Dedifferentiated amniotic fluid mesenchymal stem cell (primary cell): ENCODE results near the gene PRKD2.

Experiments used
- DNase-seq: peaks from one replicate; pipeline ENCODE4 v3.0.0-alpha.2; 2016; ENCODE audit errors: extremely low spot score

The PRKD2 gene

DNA sequence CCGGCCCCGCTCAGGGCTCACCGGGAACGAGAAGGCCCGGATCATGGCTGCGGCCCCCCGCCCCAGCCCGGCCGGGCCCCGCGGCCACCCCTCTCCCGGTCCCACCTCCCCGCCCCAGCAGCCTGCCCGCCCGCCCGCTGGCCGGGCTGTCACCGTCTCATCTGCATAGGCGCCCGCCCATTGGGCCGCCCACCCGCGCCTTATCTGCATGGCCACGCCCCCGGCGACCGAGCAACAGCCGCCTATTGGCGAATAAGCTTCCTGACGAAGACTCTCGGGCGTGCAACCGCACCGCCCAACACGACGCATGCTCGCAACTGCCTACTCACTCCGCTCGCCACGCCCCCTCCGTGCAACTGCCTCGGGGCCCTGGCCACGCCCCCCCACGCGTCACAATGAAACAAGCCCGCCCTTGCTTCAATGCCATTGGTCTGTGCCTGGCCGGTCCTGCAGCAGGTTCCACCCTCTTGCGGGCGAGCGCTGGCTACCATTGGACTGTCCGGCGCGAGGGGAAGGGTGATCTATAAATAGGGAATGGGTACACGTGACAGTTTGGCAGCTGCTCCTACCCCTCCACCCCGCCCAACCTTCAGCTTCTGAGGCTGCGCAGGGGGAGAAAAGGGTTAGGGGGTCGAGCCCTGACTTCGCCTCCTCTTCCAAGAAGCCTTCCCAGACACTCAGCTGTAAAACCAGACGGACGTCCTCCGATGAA, 55.7 kb downstream of the PRKD2 start, which contains the start of gene DACT3:
DACT3 (minus strand) TSS at position 163 of the 712 bp plus-strand sequence; CDS start at position 45, 118 bp downstream.
- DNase-seq, result peak; percentile 100

DNA sequence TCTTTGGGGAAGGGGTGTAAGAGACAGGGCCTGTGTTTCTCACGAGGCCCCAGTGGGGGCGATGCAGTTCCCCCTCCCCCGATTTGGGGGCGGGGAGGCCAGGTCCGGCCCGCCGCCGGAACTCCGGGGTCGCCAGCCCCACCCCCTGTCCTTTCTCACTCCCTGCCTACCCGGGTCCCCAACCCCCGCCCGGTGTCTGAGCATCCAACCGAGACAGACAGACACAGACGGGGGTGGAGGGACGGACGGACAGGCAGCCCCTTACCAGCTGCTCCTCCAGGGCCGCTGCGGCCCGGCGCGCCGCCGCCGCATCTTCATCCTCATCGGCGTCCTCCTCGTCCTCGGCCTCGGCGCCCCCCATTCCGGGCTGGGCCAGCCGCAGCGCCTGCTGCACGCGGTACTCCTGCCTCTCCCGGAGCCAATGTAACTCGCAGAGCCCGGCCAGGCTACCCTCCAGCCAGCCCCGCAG, 56.3 kb downstream of the PRKD2 start:
- DNase-seq, result no peak

DNA sequence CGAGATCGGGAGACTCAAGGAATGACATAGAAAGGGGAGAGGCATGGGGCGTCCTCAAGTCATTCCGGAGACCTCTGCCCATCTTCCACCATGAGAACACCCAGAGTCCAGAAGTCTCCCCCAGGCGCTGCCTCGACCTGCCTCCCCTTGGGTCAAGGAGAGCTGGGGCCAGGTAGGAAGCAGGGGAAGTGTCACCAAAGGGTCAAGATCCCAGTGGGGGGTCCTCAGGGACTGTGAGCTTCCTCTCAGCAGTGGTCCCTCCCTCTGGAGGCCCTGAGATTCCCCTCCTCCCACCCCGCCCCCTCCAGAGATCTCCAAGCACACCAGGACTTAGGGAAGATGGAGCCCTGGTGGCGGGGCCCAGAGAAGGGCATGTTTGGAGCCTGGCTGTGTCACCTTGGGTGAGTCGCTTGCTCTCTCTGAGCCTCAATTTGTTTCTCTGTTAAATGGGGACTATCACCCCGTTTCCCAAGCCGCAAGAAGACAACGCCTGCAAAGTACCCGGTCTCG, 56.9 kb downstream of the PRKD2 start:
- DNase-seq, result no peak

DNA sequence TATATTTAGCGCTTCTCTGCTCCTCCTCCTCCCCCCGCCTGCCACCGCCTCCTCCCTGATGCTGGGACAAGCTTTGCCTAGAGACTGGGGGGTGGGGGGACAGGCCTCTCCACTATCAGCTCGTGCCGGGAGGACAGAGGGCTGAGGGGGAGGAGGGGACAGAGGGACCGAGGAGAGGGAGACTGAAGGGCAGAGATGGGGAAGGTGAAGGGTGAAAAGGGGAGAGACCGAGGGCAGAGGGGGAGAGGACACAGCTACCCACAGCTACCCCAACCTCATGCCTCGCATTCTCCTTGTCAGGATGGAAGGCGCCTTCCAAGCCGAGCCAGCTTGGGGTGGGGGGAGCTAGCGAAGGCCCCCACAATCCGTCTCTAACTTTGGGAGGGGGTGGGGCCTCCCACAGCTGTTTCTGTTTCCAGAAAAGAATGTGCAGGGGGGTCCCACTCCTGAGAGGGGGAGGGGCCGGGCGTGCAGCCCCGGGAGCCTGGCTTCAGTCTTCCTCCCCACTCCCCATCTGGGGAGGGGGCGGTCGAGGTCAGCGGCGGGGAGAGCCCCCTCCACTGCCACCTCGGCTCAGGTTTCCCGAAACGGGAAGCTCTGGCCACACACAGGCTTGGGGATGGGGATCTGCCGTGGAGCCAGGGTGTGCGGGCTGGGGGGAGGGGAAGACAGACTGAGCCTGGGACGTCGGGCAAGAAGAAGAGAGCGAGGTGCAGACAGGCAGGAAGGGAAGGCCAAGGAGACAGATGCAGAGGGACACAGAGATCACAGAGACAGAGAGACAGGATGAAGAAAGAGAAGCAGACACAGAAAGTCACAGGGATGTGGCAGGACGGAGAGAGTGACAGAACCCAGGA, 57.5 kb downstream of the PRKD2 start:
- DNase-seq, result no peak

DNA sequence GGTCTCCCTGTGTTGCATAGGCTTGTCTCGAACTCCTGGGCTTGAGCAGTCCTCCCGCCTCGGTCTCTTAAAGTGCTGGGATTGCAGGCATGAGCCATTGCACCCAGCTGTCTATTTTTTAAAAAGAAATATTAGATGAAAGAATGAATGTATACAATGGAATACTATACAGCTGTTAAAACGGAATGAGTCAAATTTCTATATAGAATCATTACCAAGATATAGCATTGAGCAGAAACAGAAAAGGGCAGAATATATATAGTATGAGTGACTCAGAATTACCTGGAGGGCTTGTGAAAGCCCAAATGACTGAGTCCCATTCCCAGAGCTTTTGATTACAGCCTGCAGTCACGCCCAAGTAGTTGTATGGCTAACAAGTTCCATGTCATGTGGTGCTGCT, 60.4 kb downstream of the PRKD2 start:
- DNase-seq, result no peak

DNA sequence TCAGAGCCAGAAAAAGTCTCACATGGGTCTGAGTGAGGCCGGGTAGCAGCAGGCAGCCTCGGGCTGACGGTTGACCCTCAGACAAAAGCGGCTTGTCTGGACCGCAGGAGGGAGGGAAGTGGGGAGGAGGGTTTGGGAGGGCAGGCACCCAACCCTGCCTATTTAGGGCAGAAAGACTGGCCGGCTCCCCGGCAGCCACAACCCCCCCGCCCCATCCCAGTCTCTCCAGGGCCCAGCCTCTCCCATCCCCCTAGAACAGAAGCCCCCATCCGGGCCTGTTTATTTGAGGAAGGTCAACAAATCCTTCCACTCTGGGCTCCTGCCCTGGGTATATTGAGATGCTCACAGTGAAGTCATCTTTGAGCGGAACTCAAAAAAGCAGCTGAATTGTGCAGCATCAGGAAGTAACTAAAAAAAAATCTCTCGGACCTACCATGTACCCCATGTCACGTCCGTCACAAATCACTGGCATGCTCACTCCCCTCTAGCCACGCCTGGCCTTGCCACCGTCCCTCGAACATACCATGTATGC, 62.2 kb downstream of the PRKD2 start:
- DNase-seq, result no peak

DNA sequence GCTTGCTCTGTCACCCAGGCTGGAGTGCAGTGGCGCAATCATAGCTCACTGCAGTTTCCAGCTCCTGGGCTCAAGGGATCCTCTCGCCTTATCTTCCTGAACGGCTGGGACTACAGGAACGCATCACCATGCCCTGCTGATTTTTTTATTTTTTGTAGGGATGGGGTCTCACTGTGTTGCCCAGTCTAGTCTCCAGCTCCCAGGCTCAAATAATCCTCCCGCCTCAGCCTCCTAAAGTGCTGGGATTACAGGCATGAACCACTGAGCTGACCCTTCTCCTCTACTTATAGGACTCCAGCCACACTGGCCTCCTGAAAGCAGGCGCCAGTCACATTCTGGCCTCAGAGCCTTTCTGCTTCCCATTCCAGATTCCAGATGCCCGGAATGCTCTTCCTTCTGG, 66.5 kb downstream of the PRKD2 start:
- DNase-seq, result no peak

DNA sequence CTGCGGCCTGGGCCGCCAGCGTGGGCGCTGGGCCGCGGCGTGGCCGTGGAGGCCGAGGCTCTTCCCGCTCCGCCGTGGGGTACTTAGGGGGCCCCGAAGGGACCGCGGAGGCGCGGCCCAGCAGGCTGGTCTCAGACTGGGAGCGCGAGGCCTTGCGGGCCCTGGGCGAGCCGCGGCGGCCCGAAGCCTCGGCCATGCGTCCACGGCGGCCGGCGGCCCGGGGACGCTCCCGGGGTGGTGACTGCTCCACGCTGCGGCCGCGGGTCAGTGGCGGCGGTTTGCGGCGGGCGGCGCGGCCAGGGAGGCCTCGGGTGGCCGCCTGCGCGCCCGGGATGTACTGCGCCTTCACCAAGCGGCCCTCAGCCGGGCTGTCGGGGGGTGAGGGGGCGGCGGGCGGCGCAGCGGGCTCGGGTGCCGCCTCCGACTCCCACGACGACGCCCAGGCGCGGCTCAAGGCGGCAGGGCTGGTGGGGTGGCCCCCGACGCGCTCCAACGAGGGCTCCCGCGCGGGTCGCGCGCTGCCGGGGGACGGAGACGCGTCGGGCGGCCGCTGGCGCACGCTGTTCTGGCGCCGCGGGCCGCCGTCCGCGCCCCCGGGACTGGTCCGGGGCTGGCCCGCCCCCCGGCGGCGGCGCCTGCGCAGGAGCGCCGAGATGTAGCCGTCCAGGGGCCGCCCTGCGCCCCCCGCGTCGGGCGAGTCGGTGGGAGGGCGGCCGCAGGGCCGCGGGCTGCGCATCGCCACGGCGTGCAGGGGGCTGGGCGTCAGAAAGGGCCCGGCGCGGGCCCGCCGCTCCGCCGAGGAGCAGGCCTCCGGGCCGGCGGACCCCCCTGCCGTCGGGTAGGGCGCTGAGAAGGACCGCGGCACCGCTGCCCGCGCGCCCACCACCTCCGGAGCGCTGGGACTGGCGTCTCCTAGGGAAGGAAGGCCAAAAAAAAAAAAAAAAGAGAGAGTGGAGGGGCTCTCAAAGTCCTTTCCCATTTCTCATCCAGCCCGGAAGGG, 67.7 kb downstream of the PRKD2 start:
- DNase-seq, result no peak

DNA sequence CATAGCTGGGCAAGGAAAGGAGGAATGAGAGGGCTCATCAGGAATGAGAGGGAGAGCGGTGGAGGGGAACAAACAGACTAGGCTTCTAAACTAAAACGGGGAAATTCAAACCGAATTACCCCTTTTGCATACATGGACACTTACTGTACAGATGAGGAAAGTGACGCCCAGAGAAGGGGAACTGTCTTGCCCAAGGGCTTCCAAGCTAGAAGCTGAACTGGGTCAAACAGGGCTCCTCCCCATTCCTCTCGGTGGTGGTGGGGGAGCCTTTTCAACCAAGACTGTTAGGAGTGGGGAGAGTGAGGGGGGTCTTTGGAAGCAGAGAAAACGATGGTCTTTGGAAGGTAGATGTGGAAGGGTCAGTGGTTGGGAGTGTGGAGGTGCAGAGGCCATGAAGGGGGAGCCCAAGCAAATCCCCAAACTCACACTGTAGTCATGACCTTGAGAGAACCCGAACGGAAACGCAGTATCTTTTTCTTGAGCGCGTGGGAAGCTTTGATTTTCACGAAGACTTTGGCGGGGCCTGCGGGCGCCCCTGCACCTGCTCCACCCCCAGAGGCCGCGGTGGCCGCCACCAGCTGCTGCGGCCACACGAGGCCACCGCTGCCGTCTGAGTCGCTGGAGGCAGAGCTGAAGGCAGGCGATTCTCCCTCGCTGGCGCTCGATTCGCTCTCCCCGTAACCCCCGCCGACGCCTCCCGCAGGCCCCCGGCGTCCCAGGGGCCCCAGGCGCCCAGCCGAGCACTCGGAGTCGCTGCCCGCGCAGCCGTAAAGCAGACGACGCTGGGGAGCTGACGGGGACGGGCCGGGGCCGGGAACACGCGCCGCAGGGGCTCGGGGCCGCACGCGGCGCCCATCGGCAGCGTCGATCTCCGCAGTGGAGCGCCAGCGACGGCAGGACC, 68.6 kb downstream of the PRKD2 start:
- no peak for DNase-seq

DNA sequence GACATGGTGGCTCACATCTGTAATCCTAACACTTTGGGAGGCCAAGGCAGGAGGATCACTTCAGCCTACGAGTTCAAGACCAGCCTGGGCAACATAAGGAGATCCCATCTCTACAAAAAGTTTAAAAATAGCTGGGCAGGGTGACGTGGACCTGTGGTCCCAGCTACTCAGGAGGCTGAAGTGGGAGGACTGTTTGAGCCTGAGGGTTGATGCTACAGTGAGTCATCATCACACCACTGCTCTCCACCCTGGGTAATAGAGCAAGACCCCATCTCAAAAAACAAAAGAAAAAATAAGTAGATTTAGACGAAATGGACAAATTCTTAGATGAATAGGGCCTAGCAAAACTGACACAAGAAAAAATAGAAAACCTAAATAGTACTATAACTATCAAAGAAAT, 70.5 kb downstream of the PRKD2 start:
- DNase-seq, result no peak

DNA sequence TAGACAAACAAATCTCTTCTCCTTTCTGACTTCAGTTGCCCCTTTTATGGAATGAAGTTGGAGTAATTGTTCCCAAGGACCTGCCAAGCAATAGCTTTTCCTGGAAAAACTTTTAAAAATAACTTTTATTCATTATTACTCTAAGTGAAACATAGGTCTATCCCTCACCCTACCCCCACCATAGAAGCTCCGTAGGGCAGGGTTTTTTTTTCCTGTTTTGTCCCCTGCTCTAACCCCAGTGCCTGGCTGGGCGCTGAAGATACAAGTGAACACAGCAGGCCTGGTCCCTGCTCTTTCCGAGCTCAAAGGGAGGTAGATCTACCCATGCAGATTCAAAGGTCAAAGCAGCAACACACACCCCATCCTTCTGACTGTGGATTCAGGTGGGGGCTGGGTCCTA, 72.2 kb downstream of the PRKD2 start:
- DNase-seq, result no peak

DNA sequence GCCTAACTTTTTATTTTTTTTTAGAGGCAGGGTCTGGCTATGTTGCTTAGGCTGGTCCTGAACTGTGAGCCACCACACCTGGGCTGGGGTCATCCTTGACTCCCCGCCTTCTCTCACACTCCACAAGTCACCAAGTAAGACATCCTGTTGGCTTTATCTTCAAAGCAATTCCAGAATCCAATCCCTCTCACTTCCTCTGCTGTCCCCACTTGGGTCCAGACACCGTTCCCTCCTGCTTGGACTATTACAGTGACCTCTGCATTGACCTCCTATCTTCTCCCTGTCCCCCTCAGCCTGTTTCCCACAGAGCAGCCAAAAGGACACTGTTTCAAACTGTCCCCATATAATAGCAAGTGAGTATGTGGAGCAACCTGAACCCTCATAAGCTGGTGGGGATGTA, 76.3 kb downstream of the PRKD2 start:
- no peak for DNase-seq

DNA sequence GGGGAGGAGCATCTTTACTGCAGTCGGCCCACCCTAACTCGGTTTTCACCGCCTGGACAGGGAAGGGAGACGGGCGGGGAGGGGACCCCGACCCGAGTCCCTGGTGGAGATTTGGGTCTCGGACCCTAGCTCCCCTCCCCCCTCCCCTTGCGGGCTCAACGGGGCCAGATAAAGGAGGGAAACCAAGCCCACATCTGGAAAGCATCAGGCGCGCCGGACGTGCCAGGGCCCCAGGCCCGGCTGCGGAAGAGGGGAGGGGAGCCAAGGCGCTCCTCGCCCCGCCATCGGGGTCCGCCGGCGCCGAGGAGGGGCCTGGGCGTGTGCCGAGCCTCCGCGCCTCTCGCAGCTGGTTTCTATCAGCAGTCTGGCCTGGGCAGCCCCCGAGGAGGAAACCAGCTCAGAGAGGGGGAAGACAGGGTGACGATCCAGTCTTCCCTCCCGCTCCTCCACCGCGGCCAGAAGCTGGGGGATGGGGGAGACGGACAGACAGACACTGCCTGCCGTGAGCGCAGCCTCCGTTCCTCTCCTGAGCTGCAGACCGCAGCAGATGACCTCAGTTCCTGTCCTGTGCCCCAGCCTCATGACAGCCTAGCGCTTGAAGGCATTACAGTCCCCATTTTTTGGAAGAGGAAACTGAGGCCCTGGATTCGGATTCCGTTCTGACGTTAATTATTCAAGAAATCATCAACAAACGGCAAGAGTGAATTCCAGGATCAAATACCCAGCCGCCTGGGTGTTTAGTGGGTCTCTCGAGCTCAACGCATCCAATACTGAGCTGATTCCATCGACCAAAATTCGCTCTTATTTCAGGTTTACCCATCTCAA, 77.3 kb downstream of the PRKD2 start:
- DNase-seq, result peak; percentile 20

DNA sequence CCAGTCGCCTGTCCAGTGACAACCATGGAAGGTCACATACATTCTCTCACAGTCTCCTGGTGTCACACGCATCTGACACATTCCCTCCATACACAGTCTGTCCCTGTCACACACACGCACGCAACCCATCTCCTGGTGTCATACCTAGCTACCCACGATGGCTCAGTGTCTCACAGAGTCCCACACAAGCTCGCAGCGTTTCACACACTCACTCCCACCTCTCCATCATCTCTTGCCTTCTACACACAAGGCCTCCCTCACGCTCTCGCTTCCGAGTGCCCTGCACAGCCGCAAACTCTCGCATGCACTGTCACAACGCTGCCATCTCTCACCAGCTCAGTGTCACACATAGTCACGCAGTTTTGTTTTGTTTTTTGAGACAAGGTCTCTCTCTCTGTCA, 79.7 kb downstream of the PRKD2 start:
- no peak for DNase-seq

DNA sequence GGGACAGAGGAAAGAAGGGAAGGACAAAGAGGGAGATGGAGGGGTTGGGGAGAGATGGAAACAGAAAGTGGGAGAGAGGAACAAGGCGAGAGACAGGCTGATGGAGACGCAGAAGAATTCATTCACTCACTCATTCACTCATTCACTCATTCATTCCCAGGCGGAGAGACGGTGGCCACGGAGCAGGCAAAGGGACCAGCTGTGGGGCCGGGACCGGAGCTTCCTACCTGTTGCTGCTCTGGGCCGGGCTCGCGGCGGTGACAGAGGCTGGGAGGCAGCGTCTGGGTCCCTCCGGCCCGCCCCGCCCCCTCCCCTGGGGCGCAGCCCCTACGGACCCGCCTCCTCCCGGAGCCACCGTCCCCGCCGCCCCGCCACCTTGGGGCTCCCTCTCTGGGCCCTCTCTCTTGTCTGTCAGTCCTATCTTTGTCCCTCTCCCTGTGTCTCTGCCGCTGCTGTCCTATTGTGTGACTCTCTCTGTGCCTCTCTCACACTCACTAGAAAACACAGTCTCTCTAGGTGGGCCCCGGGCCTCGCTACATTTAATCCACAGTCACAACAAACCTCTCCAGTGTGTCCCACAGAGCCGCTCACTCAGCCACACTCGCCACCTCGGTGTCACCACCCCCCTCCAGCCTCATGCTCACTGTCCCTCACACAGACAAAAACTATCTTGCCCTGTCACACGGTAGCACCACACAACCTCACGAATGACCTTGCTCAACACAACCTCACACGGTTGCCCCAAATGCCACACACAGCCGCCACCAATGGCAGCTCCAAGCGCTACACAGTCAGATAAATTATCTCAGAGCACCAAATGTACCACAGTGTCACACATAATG, 80.8 kb downstream of the PRKD2 start, which contains the start of gene GNG8:
GNG8 (minus strand) TSS at position 283 of the 842 bp plus-strand sequence. CDS start 1,520 bp downstream, outside the sequence.
- no peak for DNase-seq

DNA sequence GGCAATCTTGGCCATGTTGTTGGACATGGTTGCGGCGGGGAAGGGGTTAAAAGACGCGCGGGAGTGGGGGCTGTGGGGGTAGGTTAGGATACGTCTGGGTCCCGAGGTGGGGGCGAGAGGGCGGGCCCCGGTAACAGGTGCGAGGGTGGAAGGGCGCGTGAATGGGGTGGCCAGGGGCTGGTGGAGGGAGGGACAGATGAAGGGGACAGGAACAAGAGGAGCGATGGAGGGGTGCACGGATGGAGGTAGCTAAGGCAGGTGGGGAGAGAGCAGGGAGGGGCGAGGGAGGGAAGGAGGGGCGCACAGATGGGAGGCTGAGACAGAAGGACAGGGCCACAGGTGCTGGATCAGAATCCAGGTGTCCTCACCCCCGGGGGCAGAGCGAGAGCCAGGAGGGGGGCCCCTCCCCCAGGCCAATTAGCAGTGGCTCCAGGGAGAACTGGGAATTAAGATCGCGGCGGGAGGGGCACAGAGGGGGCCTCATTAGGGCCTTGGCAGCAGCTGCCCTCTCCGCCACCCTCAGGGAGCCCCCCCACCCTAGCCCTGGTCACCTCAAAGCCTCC, 82.2 kb downstream of the PRKD2 start:
- no peak for DNase-seq

DNA sequence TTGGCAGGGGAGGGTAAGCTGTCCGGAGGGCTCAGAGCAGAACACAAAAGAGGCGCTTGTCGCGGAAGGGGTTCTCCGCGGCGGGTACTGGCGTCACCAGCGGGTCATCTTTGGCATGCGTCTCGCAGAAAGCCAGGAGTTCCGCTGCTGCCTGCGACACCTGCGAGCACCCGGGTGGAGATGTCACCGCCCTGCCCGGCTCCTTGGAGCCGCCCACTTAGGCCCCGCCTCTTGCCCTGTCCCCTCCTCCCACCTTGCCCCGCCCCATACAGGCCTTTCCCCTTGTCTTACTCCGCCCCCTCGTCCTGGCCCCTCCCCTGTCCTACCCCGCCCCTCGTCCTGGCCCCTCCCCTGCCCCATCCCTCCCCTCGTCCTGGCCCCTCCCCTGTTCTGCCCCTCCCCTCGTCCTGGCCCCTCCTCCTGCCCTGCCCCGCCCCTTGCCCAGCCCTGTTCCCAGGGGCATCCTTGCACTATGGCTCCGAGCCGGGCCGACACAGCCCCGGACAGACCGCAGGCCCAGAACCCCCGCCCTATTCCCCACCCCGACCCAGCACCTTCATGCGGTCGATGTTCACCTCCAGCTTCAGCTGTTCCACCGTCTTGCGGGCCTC, 82.8 kb downstream of the PRKD2 start:
- no peak for DNase-seq
